ENCODE measurements around the gene ATXN10. TPM values are rescaled to one million over a fixed set of nuclear protein-coding genes. Genes with fewer than 3 reads are reported as not detected.
A peak's percentile ranks its signal among the peaks of the same experiment; 100 is the strongest.

ATXN10 gene
- total and polyA plus RNA-seq, 10 of the 15 experiments (the other 5 are each of a cell fraction or from before 2014, with no cell fraction given), result 29.2 to 249 (median 146) TPM

DNA sequence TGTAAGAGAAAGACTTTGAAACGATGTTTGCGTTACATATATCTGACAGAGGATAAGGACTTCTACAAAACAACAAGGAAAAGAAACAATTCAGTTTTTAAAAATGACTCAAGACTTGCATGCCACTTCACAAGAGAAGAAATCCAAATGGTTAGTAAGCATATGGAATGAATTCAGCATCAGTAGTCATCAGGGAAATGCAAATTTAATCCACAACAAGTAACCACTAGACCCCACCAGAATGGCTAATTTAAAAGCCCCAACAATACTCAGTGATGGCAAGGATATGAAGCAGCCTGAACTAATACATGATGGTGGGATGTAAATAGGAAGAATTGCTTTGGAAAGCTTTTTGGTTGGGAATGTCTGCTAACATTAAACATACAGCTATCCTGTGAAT, 142.6 kb downstream of the ATXN10 start:
- no peaks in the 10 kb centered on the region for H3K27me3 ChIP-seq (replicated peaks in 1 of 2; ENCODE audit: control insufficient read depth in 2 of 2, insufficient read depth in 2 of 2, low read length in 1 of 2)
- H3K4me1 ChIP-seq (ENCODE audit: control insufficient read depth, insufficient read depth, low read length), result no peaks in the 10 kb centered on the region
- H4K20me1 ChIP-seq (ENCODE audit: control insufficient read depth, insufficient read depth), result no peaks in the 10 kb centered on the region
- RAD21 ChIA-PET (ENCODE audit: unreplicated experiment), result no interaction called here
- SMC1A ChIA-PET (ENCODE audit: uncharacterized antibody, unreplicated experiment), result no interaction called here
- in situ Hi-C loops (cut with MboI) (no loop called here), intact Hi-C loops (cut with micrococcal nuclease; ENCODE audit: unreplicated experiment) (no loop called here)
- H3K9ac ChIP-seq (ENCODE audit: control insufficient read depth, insufficient read depth, low read length), result no peak overlapping the region
- TSS peak; percentile 50 for BruUV-seq (replicated peaks)
- H3K27ac ChIP-seq (ENCODE audit: control insufficient read depth, insufficient read depth), result no peak overlapping the region
- no peak for DNase-seq (ENCODE audit: low read depth, low spot score)
- ATAC-seq, result no peak
- no peak overlapping the region for H3K4me2 ChIP-seq (ENCODE audit: control insufficient read depth, insufficient read depth)
- no peak overlapping the region for H2AFZ ChIP-seq (ENCODE audit: control insufficient read depth, low read depth, low read length)
- no peak for FAIRE-seq
- CTCF ChIA-PET, result no interaction called here
- POLR2A ChIA-PET, result no interaction called here
- H3K79me2 ChIP-seq (ENCODE audit: control insufficient read depth, insufficient read depth, low read length), result no peaks in the 10 kb centered on the region
- H3K36me3 ChIP-seq (ENCODE audit: control insufficient read depth in 2 of 2, insufficient read depth in 2 of 2, low read length in 1 of 2), result peaks cover 2 to 15% of the 10 kb centered on the region in 2 experiments; a peak in 3 of 4 replicates
- whole genome bisulfite sequencing (ENCODE audit: insufficient coverage, insufficient replicate concordance, low lambda C conversion rate, missing lambda C conversion rate), result 98% methylated on average over 2 of the region's 2 CpGs
- H3K4me3 ChIP-seq, result no peak overlapping the region
- H3K9me3 ChIP-seq (replicated peaks; ENCODE audit: control insufficient read depth, insufficient read depth, low read length), result no peaks in the 10 kb centered on the region
- no peak for TF ChIP-seq ASH2L (IDR thresholded peaks at IDR 0.05; ENCODE audit: borderline replicate concordance, low read depth)

DNA sequence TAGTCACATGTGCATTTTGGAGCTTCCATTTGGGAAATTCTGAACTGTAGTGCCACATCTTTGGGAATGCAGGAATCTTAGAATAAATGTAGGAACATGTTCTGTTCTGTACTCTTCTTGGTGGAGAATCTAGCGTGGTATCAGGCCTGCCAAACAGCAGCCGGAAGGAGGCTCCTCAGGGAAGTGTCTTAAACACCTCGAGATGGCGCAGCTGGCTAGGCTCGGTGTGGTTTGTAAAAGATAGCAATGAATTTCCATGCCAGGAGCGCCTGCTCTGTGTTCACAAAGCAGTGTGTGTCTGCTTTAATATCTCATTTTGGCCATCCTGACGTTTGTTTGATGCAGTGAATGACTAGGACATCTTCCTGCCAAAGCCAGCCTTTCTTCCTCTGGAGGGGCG, 145.1 kb downstream of the ATXN10 start:
- POLR2A ChIA-PET, result no interaction called here

More for the DNA sequence above, 145.1 kb downstream of the ATXN10 start:
- H3K4me3 ChIP-seq, result no peak overlapping the region
- H3K79me2 ChIP-seq (ENCODE audit: control insufficient read depth, insufficient read depth, low read length), result no peaks in the 10 kb centered on the region
- H3K4me2 ChIP-seq (ENCODE audit: control insufficient read depth, insufficient read depth), result no peak overlapping the region
- TF ChIP-seq TCF7 (IDR thresholded peaks at IDR 0.05; ENCODE audit: borderline replicate concordance) (no peak), CREB1 (IDR thresholded peaks at IDR 0.05; ENCODE audit: low read depth) (no peak)
- H3K9me3 ChIP-seq (replicated peaks; ENCODE audit: control insufficient read depth, insufficient read depth, low read length), result no peaks in the 10 kb centered on the region
- ChIA-PET RAD21 (ENCODE audit: unreplicated experiment) (no interaction called here), SMC1A (ENCODE audit: uncharacterized antibody, unreplicated experiment) (no interaction called here), CTCF (interaction anchor here (0.6 to 1.2 kb wide), 2 partner anchors 84 to 747 kb away, joined by 3 to 4 read pairs; no protein-coding TSS in a partner anchor)
- H3K9ac ChIP-seq (ENCODE audit: control insufficient read depth, insufficient read depth, low read length), result no peak overlapping the region
- FAIRE-seq, result no peak
- DNase-seq (ENCODE audit: low read depth, low spot score), result no peak
- no peaks in the 10 kb centered on the region for H3K4me1 ChIP-seq (ENCODE audit: control insufficient read depth, insufficient read depth, low read length)
- no peak for ATAC-seq
- in situ Hi-C loops (cut with MboI) (no loop called here), intact Hi-C loops (cut with micrococcal nuclease; ENCODE audit: unreplicated experiment) (no loop called here)
- H3K27ac ChIP-seq (ENCODE audit: control insufficient read depth, insufficient read depth), result no peak overlapping the region
- H3K36me3 ChIP-seq (ENCODE audit: control insufficient read depth in 2 of 2, insufficient read depth in 2 of 2, low read length in 1 of 2), result peaks cover 2 to 15% of the 10 kb centered on the region in 2 experiments
- no peaks in the 10 kb centered on the region for H3K27me3 ChIP-seq (replicated peaks in 1 of 2; ENCODE audit: control insufficient read depth in 2 of 2, insufficient read depth in 2 of 2, low read length in 1 of 2)
- H2AFZ ChIP-seq (ENCODE audit: control insufficient read depth, low read depth, low read length), result no peak overlapping the region
- BruUV-seq (replicated peaks), result no TSS peak
- 85% methylated on average over 8 of the region's 8 CpGs for WGBS (ENCODE audit: insufficient coverage, insufficient replicate concordance, low lambda C conversion rate, missing lambda C conversion rate)
- no peaks in the 10 kb centered on the region for H4K20me1 ChIP-seq (ENCODE audit: control insufficient read depth, insufficient read depth)

Data from GM12878 (cell line).